WTC11 (cell line): ENCODE results near the gene LRMDA. TPM values are rescaled to one million over a fixed set of nuclear protein-coding genes. Genes with fewer than 3 reads are reported as not detected.

ENCODE experiments used
- ATAC-seq: fragments of 200-7000 bp; cut with Tn5 transposase; 2 replicates; pipeline ENCODE4 v1.10.0; 2021; ENCODE audit warnings: mild to moderate bottlenecking, moderate library complexity
- CTCF ChIA-PET: fragments of 300-600 bp; sonication (Branson Sonifier 250); formaldehyde crosslinking; loops from one replicate; lab custom pipeline; 2021; ENCODE audit warnings: antibody characterized with exemption; lab: Charles Lee
- POLR2A ChIA-PET: fragments of 350-600 bp; sonication (Branson Sonifier 250); formaldehyde crosslinking; loops from one replicate; lab custom pipeline; 2021; ENCODE audit warnings: antibody characterized with exemption; lab: Charles Lee
- DNase-seq: peaks from one replicate; pipeline ENCODE4 v3.0.0; 2021; ENCODE audit warnings: low spot score
- H3K27ac Mint-ChIP-seq: 2 replicates; pipeline ENCODE4 v1.8.0; 2021; ENCODE audit warnings: mixed read lengths
- H3K27me3 Mint-ChIP-seq: 2 replicates; pipeline ENCODE4 v1.8.0; 2021; ENCODE audit warnings: low read depth, mild to moderate bottlenecking, moderate library complexity, mixed read lengths
- H3K36me3 Mint-ChIP-seq: 2 replicates; pipeline ENCODE4 v1.8.0; 2021; ENCODE audit warnings: mixed read lengths
- H3K4me1 Mint-ChIP-seq: 2 replicates; pipeline ENCODE4 v1.8.0; 2022; ENCODE audit warnings: mixed read lengths
- H3K4me3 Mint-ChIP-seq: 2 replicates; pipeline ENCODE4 v1.8.0; 2021; ENCODE audit warnings: mild to moderate bottlenecking, moderate library complexity, mixed read lengths
- H3K9me3 Mint-ChIP-seq: 2 replicates; pipeline ENCODE4 v1.8.0; 2021; ENCODE audit warnings: mixed read lengths
- ATF3 ChIP-seq: sonication (generic); formaldehyde crosslinking; conservative IDR thresholded peaks from 2 replicates; pipeline ENCODE4 v1.8.1; 2022; ENCODE audit warnings: mild to moderate bottlenecking, missing genetic modification reagents
- ERG ChIP-seq: fragments of 250-450 bp; sonication (Bioruptor Pico); IDR thresholded peaks from 2 replicates; pipeline ENCODE4 v1.8.0; 2021; ENCODE audit warnings: mild to moderate bottlenecking
- FOXP1 ChIP-seq: sonication (generic); formaldehyde crosslinking; IDR thresholded peaks from 2 replicates; pipeline ENCODE4 v1.8.0; 2022; ENCODE audit warnings: missing genetic modification reagents, mild to moderate bottlenecking, moderate library complexity, borderline replicate concordance
- FOXP4 ChIP-seq: sonication (generic); formaldehyde crosslinking; IDR thresholded peaks from 2 replicates; pipeline ENCODE4 v1.8.0; 2022; ENCODE audit warnings: mild to moderate bottlenecking, missing genetic modification reagents
- GRHL2 ChIP-seq: fragments of 250-450 bp; sonication (Bioruptor Pico); IDR thresholded peaks from 2 replicates; pipeline ENCODE4 v1.8.0; 2022; ENCODE audit warnings: mild to moderate bottlenecking, moderate library complexity; ENCODE audit not compliant: insufficient replicate concordance, severe bottlenecking
- IRF1 ChIP-seq: sonication (generic); formaldehyde crosslinking; IDR thresholded peaks from 2 replicates; pipeline ENCODE4 v1.8.0; 2023; ENCODE audit warnings: missing genetic modification reagents
- KAT7 ChIP-seq: sonication (generic); formaldehyde crosslinking; IDR thresholded peaks from 2 replicates; pipeline ENCODE4 v1.8.1; 2023; ENCODE audit warnings: missing genetic modification reagents, mild to moderate bottlenecking, borderline replicate concordance
- MAX ChIP-seq: sonication (generic); formaldehyde crosslinking; IDR thresholded peaks from 2 replicates; pipeline ENCODE4 v1.8.0; 2022; ENCODE audit warnings: mild to moderate bottlenecking, missing genetic modification reagents
- MYBL2 ChIP-seq: sonication (generic); formaldehyde crosslinking; IDR thresholded peaks from 2 replicates; pipeline ENCODE4 v1.8.1; 2023; ENCODE audit warnings: mild to moderate bottlenecking, moderate library complexity, missing genetic modification reagents
- SMAD4 ChIP-seq: sonication (generic); formaldehyde crosslinking; IDR thresholded peaks from 2 replicates; pipeline ENCODE4 v1.8.0; 2022; ENCODE audit warnings: mild to moderate bottlenecking, missing genetic modification reagents
- USF2 ChIP-seq: sonication (generic); formaldehyde crosslinking; IDR thresholded peaks from 2 replicates; pipeline ENCODE4 v1.8.1; 2023; ENCODE audit warnings: mild to moderate bottlenecking, missing genetic modification reagents, moderate library complexity
- ZNF232 ChIP-seq: sonication (generic); formaldehyde crosslinking; IDR thresholded peaks from 2 replicates; pipeline ENCODE4 v1.8.0; 2022; ENCODE audit warnings: mild to moderate bottlenecking, missing genetic modification reagents
- ZNF416 ChIP-seq: fragments of 250-450 bp; sonication (Bioruptor Pico); IDR thresholded peaks from 2 replicates; pipeline ENCODE4 v1.9.0; 2021; ENCODE audit warnings: mild to moderate bottlenecking, inconsistent platforms
- ZNF425 ChIP-seq: fragments of 250-450 bp; sonication (Bioruptor Pico); conservative IDR thresholded peaks from 2 replicates; pipeline ENCODE4 v1.9.0; 2021; ENCODE audit warnings: mild to moderate bottlenecking
- ZNF512 ChIP-seq: sonication (generic); formaldehyde crosslinking; IDR thresholded peaks from 2 replicates; pipeline ENCODE4 v1.8.1; 2022; ENCODE audit warnings: missing genetic modification reagents, borderline replicate concordance
- ZNF671 ChIP-seq: fragments of 250-450 bp; sonication (Bioruptor Pico); IDR thresholded peaks from 2 replicates; pipeline ENCODE4 v1.8.0; 2021; ENCODE audit warnings: mild to moderate bottlenecking
- total RNA-seq: library from RNA; stranded (reverse); gene quantifications from 3 replicates; pipeline ENCODE4 v1.2.3, GENCODE V29; 2021

The LRMDA gene
- total RNA-seq, 1 experiment from 2014 or later: 0.92 TPM

GRCh38 chr10:75864717-75865116, 433.3 kb downstream of the LRMDA start (continued):
- TF ChIP-seq ATF3 (CRISPR knock-in tag) (no peak), FOXP4 (CRISPR knock-in tag) (no peak)

- no peaks in the 10 kb centered on the region for H3K9me3 Mint-ChIP-seq
- peaks cover 8% of the 10 kb centered on the region for H3K4me1 Mint-ChIP-seq
- no peak for TF ChIP-seq ERG (CRISPR knock-in tag)
- no peak for TF ChIP-seq ZNF512 (CRISPR knock-in tag)
- TF ChIP-seq FOXP1 (CRISPR knock-in tag): no peak
- 0 out of 2 replicates have a peak, but pooled peaks have one; percentile 11 for TF ChIP-seq USF2
- no peak for TF ChIP-seq MYBL2 (CRISPR knock-in tag)
- TF ChIP-seq SMAD4: no peak
- no peak for TF ChIP-seq MAX (CRISPR knock-in tag)
- TF ChIP-seq, all 79 proteins: peak for 1
- DNase-seq (no peak), ATAC-seq (no peak)
- Mint-ChIP-seq H3K27ac (no peak overlapping the region), H3K36me3 (no peaks in the 10 kb centered on the region), H3K4me3 (no peak overlapping the region), H3K27me3 (no peaks in the 10 kb centered on the region)
- POLR2A ChIA-PET: no interaction called here
- CTCF ChIA-PET: no interaction called here
Measured at GRCh38 chr10:75865413-75866299, 434.2 kb downstream of the LRMDA start.

GRCh38 chr10:75866300-75866625, 434.8 kb downstream of the LRMDA start:
- Mint-ChIP-seq H3K27me3 (no peaks in the 10 kb centered on the region), H3K4me3 (no peak overlapping the region), H3K36me3 (no peaks in the 10 kb centered on the region), H3K9me3 (no peaks in the 10 kb centered on the region), H3K27ac (no peak overlapping the region), H3K4me1 (peaks cover 8% of the 10 kb centered on the region)
- DNase-seq (no peak), ATAC-seq (peak; percentile 76)
- ChIA-PET POLR2A (no interaction called here), CTCF (no interaction called here)
- TF ChIP-seq ZNF425 (CRISPR knock-in tag) (no peak), IRF1 (no peak), KAT7 (CRISPR knock-in tag) (no peak), ERG (CRISPR knock-in tag) (no peak), ZNF671 (no peak), ZNF232 (CRISPR knock-in tag) (no peak), FOXP4 (CRISPR knock-in tag) (no peak), ZNF416 (CRISPR knock-in tag) (no peak), GRHL2 (no peak), MAX (CRISPR knock-in tag) (no peak)
